ENCODE results near the gene PRTG.

GRCh38 chr15:55743729-55744655 lies 1.0 kb upstream of the PRTG start:
- TF ChIP-seq CTCF (IDR thresholded peaks at IDR 0.05) = no peak
- no peak for TF ChIP-seq ZFX (IDR thresholded peaks at IDR 0.05; ENCODE audit: borderline replicate concordance)
